GM21529 (cell line): ENCODE results near the gene MGRN1.

Experiments
- ATAC-seq: cut with Tn5 transposase; IDR thresholded peaks from one replicate; pipeline ENCODE4 v1.9.1; 2021; ENCODE audit not compliant: unreplicated experiment

The MGRN1 gene

GRCh38 chr16:4684058-4684715 lies 59.6 kb downstream of the MGRN1 start:
- no peak for ATAC-seq

- no peak for ATAC-seq
These were observed 60.1 kb downstream of the MGRN1 start for GRCh38 chr16:4684763-4685162.

DNA sequence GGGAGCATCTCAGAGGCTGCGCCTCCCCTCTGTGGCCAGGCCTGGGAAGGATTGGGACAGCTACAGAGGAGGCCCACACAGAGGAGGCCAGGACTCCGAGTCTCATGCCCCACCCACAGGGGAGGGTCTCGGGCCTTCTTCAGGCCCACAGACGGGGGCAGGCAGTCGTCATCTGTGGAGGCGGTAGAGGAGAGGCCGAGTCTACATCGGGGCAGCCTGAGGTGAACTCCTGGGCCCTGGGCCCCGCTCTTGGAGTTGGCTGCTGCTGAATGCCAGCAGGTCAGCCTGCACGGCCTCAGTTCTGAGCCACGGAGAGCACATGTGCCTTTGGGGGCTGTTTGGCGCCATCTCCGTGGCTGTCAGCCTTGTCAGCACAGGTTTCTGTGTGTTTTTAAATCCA lies 60.7 kb downstream of the MGRN1 start:
- ATAC-seq, result no peak

DNA sequence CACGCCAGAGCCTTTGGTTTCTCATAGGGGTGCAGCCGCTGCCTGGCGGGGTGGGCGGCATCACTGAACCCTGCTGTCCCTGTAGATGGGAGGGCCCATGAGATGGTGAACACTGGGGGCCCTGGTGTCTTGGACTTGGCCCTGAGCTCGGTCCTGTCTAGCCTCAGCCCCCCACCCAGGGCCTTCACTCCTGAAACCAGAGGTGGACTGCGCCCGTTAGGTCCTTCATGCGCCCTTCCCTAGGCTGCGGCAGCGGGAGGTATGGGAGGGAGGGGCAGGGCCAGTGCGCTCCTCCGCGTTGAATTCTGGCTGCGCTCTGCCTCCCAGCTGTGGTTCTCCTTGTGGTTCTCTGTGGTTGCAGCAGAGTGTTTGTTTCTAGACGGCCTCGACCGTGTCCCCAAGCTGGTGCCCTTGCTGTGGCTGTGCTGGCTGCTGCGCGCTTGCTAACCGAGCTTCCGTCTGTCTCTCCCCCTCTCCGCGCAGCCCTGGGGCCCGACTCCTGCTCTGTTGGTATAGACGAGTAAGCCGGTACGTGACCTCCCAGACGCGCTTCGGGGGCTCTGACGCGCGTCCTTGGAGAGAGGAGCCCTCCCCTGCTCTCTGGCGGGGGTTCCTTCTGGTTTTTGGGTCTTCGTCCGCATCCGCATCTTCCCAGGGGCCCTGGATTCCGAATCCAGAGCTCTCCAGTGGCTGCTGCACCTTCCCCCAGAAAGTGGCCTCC lies 61.3 kb downstream of the MGRN1 start:
- ATAC-seq, result no peak

- no peak for ATAC-seq
These were observed 62.0 kb downstream of the MGRN1 start for GRCh38 chr16:4686497-4687210.

- ATAC-seq, result no peak
These were observed 62.8 kb downstream of the MGRN1 start for GRCh38 chr16:4687416-4687815.

DNA sequence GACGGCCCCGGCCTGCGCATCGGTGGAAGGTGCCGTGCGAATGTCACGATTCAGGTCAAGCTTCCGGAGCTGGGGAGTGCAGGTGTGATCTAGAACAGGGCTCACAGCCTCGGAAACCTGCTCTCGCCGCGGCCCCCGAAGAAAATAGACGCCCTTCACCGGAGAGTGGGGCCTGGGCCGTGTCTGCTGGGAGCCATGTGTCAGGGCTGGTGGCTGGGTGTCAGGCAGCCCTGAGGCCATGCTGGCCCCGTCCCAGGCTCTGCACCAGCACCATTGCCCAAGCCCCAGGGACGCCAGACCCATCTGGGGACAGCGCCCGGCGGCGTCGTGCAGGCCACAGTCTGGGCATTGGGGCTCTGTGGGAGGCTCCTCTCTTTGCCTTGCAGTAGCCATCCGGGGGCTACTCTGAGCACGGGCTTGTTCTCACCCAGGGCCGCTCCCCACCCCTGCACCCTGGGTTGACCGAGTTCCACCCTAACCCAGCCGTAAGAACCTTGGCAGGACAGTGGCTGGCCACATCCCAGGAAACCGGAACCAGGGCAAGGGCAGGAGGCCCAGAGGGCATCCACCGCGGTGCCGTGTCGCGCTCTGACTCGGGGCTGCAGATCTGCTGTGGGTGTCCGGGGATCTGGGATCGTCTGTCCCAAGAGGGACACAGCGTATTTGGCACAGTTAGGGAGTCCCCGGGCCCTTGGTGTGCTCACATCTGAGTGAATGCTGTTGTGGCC lies 63.5 kb downstream of the MGRN1 start:
- ATAC-seq, result no peak

GRCh38 chr16:4688674-4689045 lies 64.0 kb downstream of the MGRN1 start:
- ATAC-seq, result no peak

- ATAC-seq, result no peak
These were observed 64.6 kb downstream of the MGRN1 start for GRCh38 chr16:4689091-4689671.

DNA sequence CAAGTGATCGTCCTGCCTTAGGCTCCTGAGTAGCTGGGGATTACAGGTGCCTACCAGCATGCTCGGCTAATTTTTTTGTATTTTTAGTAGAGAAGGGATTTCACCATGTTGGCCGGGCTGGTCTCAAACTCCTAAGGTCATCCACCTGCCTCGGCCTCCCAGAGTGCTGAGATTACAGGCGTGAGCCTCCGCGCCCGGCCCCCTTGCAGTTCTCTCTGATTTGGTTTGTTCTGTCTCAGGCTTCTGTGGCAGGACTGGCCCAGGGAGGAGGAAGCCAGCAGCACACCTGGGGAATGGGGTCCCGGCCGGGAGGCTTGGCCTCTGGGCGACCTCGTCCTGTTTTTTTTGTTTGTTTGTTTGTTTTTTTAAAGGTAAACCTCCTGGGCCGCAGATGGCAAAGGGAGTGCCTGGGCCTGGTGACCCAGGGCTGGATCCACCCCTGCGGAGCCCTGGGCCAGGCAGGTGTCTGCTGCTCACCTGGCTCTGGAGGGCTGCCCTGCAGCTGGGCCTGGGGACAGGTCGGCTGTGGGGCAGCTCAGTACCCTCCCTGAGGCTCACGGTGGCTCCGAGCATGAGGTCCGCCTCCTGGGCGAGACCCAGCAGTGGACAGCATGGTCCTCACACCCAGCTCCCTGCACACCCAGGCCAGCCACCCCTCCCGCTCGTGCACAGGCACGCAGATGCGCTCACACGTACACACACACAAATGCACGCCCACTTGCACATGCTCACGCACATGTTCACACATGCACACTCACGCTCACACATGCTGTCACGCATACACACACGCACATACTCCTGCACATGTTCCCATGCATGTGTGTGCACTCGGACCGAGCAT lies 65.5 kb downstream of the MGRN1 start:
- no peak for ATAC-seq

GRCh38 chr16:4690946-4691665 lies 66.5 kb downstream of the MGRN1 start:
- no peak for ATAC-seq

- ATAC-seq, result no peak
These were observed 67.2 kb downstream of the MGRN1 start for GRCh38 chr16:4691666-4692412.

GRCh38 chr16:4692460-4693295 lies 68.1 kb downstream of the MGRN1 start:
- peak; percentile 18 for ATAC-seq

- ATAC-seq, result peak; percentile 96
These were observed 68.8 kb downstream of the MGRN1 start, which contains the start of gene NUDT16L1 for GRCh38 chr16:4693296-4693955. Gene NUDT16L1, plus strand, starts transcription at chr16:4693562. Its CDS starts 165 bp downstream, at chr16:4693727.

DNA sequence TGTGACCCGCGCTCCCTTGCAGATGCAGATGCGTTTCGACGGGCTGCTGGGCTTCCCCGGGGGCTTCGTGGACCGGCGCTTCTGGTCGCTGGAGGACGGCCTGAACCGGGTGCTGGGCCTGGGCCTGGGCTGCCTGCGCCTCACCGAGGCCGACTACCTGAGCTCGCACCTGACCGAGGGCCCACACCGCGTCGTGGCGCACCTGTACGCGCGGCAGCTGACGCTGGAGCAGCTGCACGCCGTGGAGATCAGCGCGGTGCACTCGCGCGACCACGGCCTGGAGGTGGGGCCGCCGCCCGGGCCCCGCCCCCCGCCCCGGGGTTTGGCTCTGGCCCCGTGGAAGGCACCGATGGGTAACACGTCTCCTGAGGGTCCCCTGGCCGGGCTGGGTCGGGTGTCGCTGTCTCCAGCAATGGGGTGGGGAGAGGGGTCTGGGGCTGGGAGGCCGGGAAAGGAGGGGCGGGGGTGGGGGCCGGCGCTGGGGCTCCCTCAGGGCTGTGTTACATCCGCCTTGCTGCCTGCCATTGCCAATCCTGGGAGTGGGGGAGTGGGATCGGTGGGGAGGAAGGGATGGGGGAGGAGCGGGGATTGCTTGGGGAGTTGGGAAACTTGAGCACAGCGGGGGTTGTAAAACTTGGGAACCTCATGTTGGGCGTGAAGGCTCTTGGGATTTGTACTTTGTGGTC lies 69.5 kb downstream of the MGRN1 start:
- peak; percentile 2 for ATAC-seq

DNA sequence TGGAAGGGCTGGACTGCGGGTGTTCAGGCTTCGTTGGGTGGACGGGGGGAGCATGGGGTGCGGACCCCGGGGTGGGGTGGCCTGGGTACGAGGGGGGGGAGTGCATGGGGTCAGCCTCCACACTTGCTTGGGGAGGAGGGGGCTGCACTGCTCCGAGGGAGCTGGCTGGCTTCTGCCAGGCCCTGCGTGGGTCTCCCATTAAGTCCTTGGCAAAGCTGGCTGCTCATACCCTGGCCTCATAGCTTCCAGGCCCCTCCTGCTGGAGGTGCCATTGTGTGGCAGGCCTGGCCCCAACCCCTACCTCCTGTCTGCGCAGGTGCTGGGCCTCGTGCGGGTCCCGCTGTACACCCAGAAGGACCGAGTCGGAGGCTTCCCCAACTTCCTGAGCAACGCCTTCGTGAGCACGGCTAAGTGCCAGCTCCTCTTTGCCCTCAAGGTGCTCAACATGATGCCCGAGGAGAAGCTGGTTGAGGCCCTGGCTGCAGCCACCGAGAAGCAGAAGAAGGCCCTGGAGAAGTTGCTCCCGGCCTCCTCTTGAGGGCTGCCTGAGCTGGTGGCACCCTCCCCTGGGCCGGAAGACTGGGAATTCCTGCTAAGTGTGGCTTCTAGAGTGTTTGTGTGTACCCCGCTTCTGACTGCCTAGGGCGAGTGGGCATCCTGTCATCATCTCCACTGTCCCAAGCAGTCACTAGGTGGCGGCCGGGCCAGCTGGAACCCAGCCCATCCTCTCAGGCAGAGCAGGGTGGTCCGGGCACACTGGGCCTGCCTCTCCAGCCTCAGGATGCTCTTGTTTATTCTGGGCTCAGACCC lies 70.2 kb downstream of the MGRN1 start:
- ATAC-seq, result no peak
